ENCODE measurements around the gene IL34. TPM values are rescaled to one million over a fixed set of nuclear protein-coding genes. Genes with fewer than 3 reads are reported as not detected.

The IL34 gene
- total and polyA plus RNA-seq, 2 experiments from 2014 or later: 4.3 to 6.6 TPM

DNA sequence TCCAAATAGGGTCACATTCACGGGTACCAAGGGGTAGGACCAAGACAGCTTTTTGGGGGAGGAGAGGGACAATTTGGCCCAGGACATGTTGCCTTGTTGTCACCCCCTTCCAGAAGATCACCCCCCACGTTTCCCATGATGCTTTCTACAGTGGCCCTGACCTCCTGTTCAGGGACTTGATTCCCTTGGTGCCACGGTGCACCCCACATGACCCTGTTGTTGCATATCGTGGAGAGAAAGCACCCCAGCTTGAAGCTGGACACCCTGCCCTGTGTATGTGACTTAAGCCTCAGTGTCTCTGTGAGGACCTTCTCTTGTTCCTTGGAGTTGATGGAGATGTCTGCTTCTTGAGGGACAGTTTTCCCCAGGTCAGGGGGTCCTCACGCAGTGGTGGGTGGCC is 12.6 kb downstream of the IL34 start (continued):
- no peak for TF ChIP-seq JUNB (IDR thresholded peaks at IDR 0.05; ENCODE audit: unreplicated experiment)
- no peak for TF ChIP-seq STAT1 (IDR thresholded peaks at IDR 0.05; ENCODE audit: unreplicated experiment)
- TF ChIP-seq EZH2phosphoT487 (IDR thresholded peaks at IDR 0.05; ENCODE audit: unreplicated experiment): no peak
- no peak for TF ChIP-seq CREB1 (CRISPR knock-in tag; IDR thresholded peaks at IDR 0.05; ENCODE audit: low read depth)
- TF ChIP-seq EZH2 (IDR thresholded peaks at IDR 0.05; ENCODE audit: low read depth, unreplicated experiment): no peak

DNA sequence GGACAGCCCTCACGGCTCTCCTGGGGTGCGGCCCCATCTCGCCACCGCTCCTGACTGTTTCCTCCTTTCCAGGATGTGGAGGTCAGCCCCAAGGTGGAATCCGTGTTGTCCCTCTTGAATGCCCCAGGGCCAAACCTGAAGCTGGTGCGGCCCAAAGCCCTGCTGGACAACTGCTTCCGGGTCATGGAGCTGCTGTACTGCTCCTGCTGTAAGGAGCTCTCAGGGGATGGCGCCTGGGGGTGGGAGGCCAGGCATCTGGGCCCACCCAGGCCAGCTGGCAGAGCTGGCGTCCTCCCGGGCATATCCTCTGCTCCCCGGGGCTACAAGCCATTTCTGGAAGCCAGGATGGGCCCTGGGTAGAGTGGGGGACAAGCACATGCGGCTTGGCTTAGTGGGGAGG is 13.2 kb downstream of the IL34 start:
- 0 out of 2 replicates have a peak, but pooled peaks cover 5% of the 10 kb centered on the region for H3F3A ChIP-seq (replicated peaks; ENCODE audit: low read depth)
- H3K27ac Mint-ChIP-seq: no peak overlapping the region
- H3K4me3 Mint-ChIP-seq: no peak overlapping the region
- TF ChIP-seq EZH2phosphoT487 (IDR thresholded peaks at IDR 0.05; ENCODE audit: unreplicated experiment): no peak
- TF ChIP-seq POLR2AphosphoS5 (IDR thresholded peaks at IDR 0.05; ENCODE audit: low read depth): no peak
- TF ChIP-seq, protein P1, sequence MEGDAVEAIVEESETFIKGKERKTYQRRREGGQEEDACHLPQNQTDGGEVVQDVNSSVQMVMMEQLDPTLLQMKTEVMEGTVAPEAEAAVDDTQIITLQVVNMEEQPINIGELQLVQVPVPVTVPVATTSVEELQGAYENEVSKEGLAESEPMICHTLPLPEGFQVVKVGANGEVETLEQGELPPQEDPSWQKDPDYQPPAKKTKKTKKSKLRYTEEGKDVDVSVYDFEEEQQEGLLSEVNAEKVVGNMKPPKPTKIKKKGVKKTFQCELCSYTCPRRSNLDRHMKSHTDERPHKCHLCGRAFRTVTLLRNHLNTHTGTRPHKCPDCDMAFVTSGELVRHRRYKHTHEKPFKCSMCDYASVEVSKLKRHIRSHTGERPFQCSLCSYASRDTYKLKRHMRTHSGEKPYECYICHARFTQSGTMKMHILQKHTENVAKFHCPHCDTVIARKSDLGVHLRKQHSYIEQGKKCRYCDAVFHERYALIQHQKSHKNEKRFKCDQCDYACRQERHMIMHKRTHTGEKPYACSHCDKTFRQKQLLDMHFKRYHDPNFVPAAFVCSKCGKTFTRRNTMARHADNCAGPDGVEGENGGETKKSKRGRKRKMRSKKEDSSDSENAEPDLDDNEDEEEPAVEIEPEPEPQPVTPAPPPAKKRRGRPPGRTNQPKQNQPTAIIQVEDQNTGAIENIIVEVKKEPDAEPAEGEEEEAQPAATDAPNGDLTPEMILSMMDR (conservative IDR thresholded peaks at IDR 0.05; ENCODE audit: low read depth in 2 of 2): no peak
- TF ChIP-seq, protein P2, sequence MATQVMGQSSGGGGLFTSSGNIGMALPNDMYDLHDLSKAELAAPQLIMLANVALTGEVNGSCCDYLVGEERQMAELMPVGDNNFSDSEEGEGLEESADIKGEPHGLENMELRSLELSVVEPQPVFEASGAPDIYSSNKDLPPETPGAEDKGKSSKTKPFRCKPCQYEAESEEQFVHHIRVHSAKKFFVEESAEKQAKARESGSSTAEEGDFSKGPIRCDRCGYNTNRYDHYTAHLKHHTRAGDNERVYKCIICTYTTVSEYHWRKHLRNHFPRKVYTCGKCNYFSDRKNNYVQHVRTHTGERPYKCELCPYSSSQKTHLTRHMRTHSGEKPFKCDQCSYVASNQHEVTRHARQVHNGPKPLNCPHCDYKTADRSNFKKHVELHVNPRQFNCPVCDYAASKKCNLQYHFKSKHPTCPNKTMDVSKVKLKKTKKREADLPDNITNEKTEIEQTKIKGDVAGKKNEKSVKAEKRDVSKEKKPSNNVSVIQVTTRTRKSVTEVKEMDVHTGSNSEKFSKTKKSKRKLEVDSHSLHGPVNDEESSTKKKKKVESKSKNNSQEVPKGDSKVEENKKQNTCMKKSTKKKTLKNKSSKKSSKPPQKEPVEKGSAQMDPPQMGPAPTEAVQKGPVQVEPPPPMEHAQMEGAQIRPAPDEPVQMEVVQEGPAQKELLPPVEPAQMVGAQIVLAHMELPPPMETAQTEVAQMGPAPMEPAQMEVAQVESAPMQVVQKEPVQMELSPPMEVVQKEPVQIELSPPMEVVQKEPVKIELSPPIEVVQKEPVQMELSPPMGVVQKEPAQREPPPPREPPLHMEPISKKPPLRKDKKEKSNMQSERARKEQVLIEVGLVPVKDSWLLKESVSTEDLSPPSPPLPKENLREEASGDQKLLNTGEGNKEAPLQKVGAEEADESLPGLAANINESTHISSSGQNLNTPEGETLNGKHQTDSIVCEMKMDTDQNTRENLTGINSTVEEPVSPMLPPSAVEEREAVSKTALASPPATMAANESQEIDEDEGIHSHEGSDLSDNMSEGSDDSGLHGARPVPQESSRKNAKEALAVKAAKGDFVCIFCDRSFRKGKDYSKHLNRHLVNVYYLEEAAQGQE (IDR thresholded peaks at IDR 0.05; ENCODE audit: unreplicated experiment): no peak
- no peak for TF ChIP-seq CREB1 (CRISPR knock-in tag; IDR thresholded peaks at IDR 0.05; ENCODE audit: low read depth)
- TF ChIP-seq NANOG (IDR thresholded peaks at IDR 0.05; ENCODE audit: borderline replicate concordance): no peak
- TF ChIP-seq, protein P3, sequence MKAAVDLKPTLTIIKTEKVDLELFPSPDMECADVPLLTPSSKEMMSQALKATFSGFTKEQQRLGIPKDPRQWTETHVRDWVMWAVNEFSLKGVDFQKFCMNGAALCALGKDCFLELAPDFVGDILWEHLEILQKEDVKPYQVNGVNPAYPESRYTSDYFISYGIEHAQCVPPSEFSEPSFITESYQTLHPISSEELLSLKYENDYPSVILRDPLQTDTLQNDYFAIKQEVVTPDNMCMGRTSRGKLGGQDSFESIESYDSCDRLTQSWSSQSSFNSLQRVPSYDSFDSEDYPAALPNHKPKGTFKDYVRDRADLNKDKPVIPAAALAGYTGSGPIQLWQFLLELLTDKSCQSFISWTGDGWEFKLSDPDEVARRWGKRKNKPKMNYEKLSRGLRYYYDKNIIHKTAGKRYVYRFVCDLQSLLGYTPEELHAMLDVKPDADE (IDR thresholded peaks at IDR 0.05): no peak
- TF ChIP-seq ZNF114 (CRISPR knock-in tag; IDR thresholded peaks at IDR 0.05): no peak
- TF ChIP-seq EZH2 (IDR thresholded peaks at IDR 0.05; ENCODE audit: low read depth, unreplicated experiment): no peak
- TF ChIP-seq JUNB (IDR thresholded peaks at IDR 0.05; ENCODE audit: unreplicated experiment): no peak
- TF ChIP-seq STAT1 (IDR thresholded peaks at IDR 0.05; ENCODE audit: unreplicated experiment): no peak
- TF ChIP-seq ZNF331 (CRISPR knock-in tag; IDR thresholded peaks at IDR 0.05; ENCODE audit: low read depth): no peak
- TF ChIP-seq, protein P4, sequence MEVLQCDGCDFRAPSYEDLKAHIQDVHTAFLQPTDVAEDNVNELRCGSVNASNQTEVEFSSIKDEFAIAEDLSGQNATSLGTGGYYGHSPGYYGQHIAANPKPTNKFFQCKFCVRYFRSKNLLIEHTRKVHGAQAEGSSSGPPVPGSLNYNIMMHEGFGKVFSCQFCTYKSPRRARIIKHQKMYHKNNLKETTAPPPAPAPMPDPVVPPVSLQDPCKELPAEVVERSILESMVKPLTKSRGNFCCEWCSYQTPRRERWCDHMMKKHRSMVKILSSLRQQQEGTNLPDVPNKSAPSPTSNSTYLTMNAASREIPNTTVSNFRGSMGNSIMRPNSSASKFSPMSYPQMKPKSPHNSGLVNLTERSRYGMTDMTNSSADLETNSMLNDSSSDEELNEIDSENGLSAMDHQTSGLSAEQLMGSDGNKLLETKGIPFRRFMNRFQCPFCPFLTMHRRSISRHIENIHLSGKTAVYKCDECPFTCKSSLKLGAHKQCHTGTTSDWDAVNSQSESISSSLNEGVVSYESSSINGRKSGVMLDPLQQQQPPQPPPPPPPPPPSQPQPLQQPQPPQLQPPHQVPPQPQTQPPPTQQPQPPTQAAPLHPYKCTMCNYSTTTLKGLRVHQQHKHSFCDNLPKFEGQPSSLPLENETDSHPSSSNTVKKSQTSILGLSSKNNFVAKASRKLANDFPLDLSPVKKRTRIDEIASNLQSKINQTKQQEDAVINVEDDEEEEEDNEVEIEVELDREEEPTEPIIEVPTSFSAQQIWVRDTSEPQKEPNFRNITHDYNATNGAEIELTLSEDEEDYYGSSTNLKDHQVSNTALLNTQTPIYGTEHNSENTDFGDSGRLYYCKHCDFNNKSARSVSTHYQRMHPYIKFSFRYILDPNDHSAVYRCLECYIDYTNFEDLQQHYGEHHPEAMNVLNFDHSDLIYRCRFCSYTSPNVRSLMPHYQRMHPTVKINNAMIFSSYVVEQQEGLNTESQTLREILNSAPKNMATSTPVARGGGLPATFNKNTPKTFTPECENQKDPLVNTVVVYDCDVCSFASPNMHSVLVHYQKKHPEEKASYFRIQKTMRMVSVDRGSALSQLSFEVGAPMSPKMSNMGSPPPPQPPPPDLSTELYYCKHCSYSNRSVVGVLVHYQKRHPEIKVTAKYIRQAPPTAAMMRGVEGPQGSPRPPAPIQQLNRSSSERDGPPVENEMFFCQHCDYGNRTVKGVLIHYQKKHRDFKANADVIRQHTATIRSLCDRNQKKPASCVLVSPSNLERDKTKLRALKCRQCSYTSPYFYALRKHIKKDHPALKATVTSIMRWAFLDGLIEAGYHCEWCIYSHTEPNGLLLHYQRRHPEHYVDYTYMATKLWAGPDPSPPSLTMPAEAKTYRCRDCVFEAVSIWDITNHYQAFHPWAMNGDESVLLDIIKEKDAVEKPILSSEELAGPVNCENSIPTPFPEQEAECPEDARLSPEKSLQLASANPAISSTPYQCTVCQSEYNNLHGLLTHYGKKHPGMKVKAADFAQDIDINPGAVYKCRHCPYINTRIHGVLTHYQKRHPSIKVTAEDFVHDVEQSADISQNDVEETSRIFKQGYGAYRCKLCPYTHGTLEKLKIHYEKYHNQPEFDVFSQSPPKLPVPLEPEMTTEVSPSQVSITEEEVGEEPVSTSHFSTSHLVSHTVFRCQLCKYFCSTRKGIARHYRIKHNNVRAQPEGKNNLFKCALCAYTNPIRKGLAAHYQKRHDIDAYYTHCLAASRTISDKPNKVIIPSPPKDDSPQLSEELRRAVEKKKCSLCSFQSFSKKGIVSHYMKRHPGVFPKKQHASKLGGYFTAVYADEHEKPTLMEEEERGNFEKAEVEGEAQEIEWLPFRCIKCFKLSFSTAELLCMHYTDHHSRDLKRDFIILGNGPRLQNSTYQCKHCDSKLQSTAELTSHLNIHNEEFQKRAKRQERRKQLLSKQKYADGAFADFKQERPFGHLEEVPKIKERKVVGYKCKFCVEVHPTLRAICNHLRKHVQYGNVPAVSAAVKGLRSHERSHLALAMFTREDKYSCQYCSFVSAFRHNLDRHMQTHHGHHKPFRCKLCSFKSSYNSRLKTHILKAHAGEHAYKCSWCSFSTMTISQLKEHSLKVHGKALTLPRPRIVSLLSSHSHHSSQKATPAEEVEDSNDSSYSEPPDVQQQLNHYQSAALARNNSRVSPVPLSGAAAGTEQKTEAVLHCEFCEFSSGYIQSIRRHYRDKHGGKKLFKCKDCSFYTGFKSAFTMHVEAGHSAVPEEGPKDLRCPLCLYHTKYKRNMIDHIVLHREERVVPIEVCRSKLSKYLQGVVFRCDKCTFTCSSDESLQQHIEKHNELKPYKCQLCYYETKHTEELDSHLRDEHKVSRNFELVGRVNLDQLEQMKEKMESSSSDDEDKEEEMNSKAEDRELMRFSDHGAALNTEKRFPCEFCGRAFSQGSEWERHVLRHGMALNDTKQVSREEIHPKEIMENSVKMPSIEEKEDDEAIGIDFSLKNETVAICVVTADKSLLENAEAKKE (CRISPR knock-in tag; IDR thresholded peaks at IDR 0.05): no peak
- H3K27me3 Mint-ChIP-seq (ENCODE audit: insufficient read depth, low read depth, poor library complexity): peaks cover 8% of the 10 kb centered on the region
- DNase-seq (ENCODE audit: low spot score) (no peak), ATAC-seq (no peak)
- H3K36me3 ChIP-seq (ENCODE audit: insufficient read depth): no peaks in the 10 kb centered on the region
- H3K27ac ChIP-seq (ENCODE audit: low read depth): no peak overlapping the region
- no peak overlapping the region for H3K4me2 ChIP-seq
- no peaks in the 10 kb centered on the region for H3K9me2 ChIP-seq (ENCODE audit: insufficient read depth)
- H3K4me1 ChIP-seq (ENCODE audit: insufficient read depth): peaks cover 10% of the 10 kb centered on the region
- no peaks in the 10 kb centered on the region for H3K27me3 ChIP-seq (ENCODE audit: insufficient read depth)
- no peaks in the 10 kb centered on the region for H4K20me1 ChIP-seq (replicated peaks; ENCODE audit: insufficient read depth)
- no peaks in the 10 kb centered on the region for H3K9me3 Mint-ChIP-seq
- H3K4me3 ChIP-seq: no peak overlapping the region
- no peak overlapping the region for H2AFZ ChIP-seq
- H3K36me3 Mint-ChIP-seq (ENCODE audit: low read depth): no peaks in the 10 kb centered on the region; the same call in 2 of the 3 replicates
- no peaks in the 10 kb centered on the region for H3K79me2 ChIP-seq (replicated peaks; ENCODE audit: insufficient read depth)
- H3K4me1 Mint-ChIP-seq: peaks cover 20% of the 10 kb centered on the region

Data from GM23338 (cell line).